Astrocyte (in vitro differentiated cells and primary cell): Measurements from ENCODE around the gene VEGFA.

ENCODE experiments used
- CTCF ChIP-seq: IDR thresholded peaks from 2 replicates; pipeline ENCODE4 v1.5.1; 2011; ENCODE audit warnings: low read depth, mild to moderate bottlenecking, inconsistent platforms, low read length, moderate library complexity; ENCODE audit not compliant: insufficient read depth
- EZH2 ChIP-seq: IDR thresholded peaks from 2 replicates; pipeline ENCODE4 v1.6.1; 2012; ENCODE audit warnings: mild to moderate bottlenecking, low read length, inconsistent platforms; ENCODE audit not compliant: insufficient read depth

- no peak for TF ChIP-seq CTCF
- TF ChIP-seq EZH2: no peak
Observed at GRCh38 chr6:43801495-43802181, 31.6 kb downstream of the VEGFA start.
